Glutamatergic neuron (in vitro differentiated cells): ENCODE measurements around the gene MAN2B2. TPM values are rescaled to one million over a fixed set of nuclear protein-coding genes. Genes with fewer than 3 reads are reported as not detected.

Source experiments
- DNase-seq: peaks from one replicate; pipeline ENCODE4 v3.0.0; 2022
- H3K27ac Mint-ChIP-seq: one replicate; pipeline ENCODE4 v1.8.0; 2020; ENCODE audit warnings: mild to moderate bottlenecking, mixed read lengths, inconsistent platforms; ENCODE audit not compliant: unreplicated experiment
- H3K27me3 Mint-ChIP-seq: one replicate; pipeline ENCODE4 v1.8.0; 2020; ENCODE audit warnings: mild to moderate bottlenecking, moderate library complexity, mixed read lengths, inconsistent platforms; ENCODE audit not compliant: unreplicated experiment
- H3K36me3 Mint-ChIP-seq: one replicate; pipeline ENCODE4 v1.8.0; 2020; ENCODE audit warnings: mild to moderate bottlenecking, mixed read lengths, inconsistent platforms; ENCODE audit not compliant: unreplicated experiment
- H3K4me1 Mint-ChIP-seq: one replicate; pipeline ENCODE4 v1.8.0; 2020; ENCODE audit warnings: mild to moderate bottlenecking, low read depth, mixed read lengths, inconsistent platforms; ENCODE audit not compliant: unreplicated experiment
- H3K4me3 Mint-ChIP-seq: one replicate; pipeline ENCODE4 v1.8.0; 2020; ENCODE audit warnings: mild to moderate bottlenecking, mixed read lengths, inconsistent platforms; ENCODE audit not compliant: unreplicated experiment
- H3K9me3 Mint-ChIP-seq: one replicate; pipeline ENCODE4 v1.8.0; 2020; ENCODE audit warnings: mild to moderate bottlenecking, moderate library complexity, mixed read lengths, inconsistent platforms; ENCODE audit not compliant: unreplicated experiment
- total RNA-seq: library from RNA; stranded (reverse); fragmentation: NEBNext Ultra II Directional; extraction: Animal tissue kit (Norgen Biotek cat#: 25700); gene quantifications from one replicate; pipeline ENCODE4 v1.2.1, GENCODE V29; 2021; ENCODE audit not compliant: unreplicated experiment
- TF ChIP-seq, protein P1 (sequence below): fragments of 200-600 bp; sonication (generic); IDR thresholded peaks from one replicate; pipeline ENCODE4 v1.5.0; 2021; ENCODE audit not compliant: partially characterized antibody, unreplicated experiment

MAN2B2 gene
- total RNA-seq, 1 donor from 2014 or later = 15.5 TPM

DNA sequence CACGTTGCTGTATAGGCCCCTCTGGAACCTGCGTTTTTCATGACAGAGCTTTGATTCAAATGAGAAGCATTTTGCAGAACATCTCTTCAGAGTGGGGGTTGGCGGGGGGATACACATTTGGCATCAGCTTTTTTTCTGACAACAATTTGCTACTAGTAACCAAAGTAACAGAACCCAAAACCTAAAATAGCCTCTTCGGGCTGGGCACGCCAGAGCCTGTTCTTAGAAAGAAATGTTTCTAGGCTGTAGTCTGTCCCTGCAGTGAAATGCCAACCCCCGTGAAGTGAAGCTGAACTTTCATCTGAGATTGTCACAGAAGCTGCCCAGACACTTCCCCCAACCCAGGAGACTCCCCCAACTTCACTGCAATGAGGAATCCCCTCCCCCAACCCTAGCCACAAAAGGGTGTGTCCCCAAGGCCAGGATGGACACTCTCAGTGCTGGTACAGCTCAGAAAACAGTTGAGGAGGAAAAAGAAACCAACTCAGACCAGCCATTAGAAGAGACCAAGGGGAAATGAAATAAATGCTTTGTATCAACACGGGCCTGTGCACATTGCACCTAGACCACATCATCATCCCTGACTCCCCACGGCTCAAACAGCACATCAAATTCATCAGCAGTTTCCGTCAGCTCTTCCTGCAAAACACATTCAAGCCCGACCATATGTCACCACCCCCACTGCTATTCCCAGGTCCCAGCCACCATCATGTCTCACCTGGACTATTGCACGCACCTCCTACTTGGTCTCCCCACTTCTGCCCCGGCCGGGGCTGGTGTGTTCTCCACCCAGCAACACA is 8.4 kb upstream of the MAN2B2 start:
- Mint-ChIP-seq H3K4me3 (no peak overlapping the region), H3K27ac (no peak overlapping the region), H3K27me3 (peaks cover 25% of the 10 kb centered on the region), H3K36me3 (peaks cover 12% of the 10 kb centered on the region), H3K4me1 (peaks cover 4% of the 10 kb centered on the region), H3K9me3 (peaks cover 6% of the 10 kb centered on the region)
- DNase-seq = no peak
- TF ChIP-seq, protein P1, sequence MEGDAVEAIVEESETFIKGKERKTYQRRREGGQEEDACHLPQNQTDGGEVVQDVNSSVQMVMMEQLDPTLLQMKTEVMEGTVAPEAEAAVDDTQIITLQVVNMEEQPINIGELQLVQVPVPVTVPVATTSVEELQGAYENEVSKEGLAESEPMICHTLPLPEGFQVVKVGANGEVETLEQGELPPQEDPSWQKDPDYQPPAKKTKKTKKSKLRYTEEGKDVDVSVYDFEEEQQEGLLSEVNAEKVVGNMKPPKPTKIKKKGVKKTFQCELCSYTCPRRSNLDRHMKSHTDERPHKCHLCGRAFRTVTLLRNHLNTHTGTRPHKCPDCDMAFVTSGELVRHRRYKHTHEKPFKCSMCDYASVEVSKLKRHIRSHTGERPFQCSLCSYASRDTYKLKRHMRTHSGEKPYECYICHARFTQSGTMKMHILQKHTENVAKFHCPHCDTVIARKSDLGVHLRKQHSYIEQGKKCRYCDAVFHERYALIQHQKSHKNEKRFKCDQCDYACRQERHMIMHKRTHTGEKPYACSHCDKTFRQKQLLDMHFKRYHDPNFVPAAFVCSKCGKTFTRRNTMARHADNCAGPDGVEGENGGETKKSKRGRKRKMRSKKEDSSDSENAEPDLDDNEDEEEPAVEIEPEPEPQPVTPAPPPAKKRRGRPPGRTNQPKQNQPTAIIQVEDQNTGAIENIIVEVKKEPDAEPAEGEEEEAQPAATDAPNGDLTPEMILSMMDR = no peak

DNA sequence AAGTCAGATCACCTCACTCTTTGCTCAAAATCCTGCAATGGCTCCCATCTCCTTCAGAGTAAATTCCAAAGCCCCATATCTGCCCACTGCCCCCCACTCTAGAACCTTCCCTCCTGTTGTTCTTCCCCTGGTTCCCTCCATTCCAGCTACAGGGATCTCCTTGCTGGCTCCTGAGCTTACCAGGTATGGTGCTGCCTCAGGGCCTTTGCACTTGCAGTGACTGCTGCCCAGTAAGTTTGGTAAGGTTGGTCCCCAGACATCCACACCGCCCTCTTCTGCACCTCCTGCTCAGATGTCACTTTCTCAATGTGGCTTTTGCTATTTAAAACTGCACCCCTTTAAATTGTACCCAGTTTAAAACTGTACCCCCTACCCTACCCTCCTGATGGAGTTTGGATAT is 7.8 kb upstream of the MAN2B2 start:
- H3K4me3 Mint-ChIP-seq = no peak overlapping the region
- H3K27me3 Mint-ChIP-seq = peaks cover 20% of the 10 kb centered on the region
- no peak for DNase-seq
- TF ChIP-seq, protein P1 = no peak
- no peak overlapping the region for H3K27ac Mint-ChIP-seq
- peaks cover 12% of the 10 kb centered on the region for H3K36me3 Mint-ChIP-seq
- H3K9me3 Mint-ChIP-seq = peaks cover 6% of the 10 kb centered on the region
- H3K4me1 Mint-ChIP-seq = no peaks in the 10 kb centered on the region

DNA sequence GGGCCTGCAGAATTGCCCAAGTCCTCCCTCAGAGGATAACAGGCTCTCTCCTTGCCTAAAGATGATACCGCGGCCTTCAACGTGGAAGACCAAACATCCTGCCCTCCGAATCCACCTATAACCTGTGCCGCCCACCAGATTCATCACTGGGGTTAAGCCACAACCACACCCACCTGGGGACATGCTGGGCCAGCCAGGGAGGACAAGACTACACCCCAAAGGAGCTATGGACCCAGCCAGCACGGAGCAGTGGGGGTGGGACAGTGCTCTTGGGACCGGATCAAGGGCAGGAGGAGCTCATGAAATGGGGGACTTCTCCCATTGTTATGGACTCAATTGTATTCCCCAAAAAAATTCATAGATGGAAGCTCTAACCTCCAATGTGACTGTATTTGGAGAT is 6.8 kb upstream of the MAN2B2 start:
- TF ChIP-seq, protein P1 = no peak
- Mint-ChIP-seq H3K4me3 (no peak overlapping the region), H3K27me3 (peaks cover 19% of the 10 kb centered on the region), H3K27ac (no peak overlapping the region), H3K4me1 (no peaks in the 10 kb centered on the region), H3K9me3 (peaks cover 3% of the 10 kb centered on the region), H3K36me3 (peaks cover 12% of the 10 kb centered on the region)
- DNase-seq = no peak

DNA sequence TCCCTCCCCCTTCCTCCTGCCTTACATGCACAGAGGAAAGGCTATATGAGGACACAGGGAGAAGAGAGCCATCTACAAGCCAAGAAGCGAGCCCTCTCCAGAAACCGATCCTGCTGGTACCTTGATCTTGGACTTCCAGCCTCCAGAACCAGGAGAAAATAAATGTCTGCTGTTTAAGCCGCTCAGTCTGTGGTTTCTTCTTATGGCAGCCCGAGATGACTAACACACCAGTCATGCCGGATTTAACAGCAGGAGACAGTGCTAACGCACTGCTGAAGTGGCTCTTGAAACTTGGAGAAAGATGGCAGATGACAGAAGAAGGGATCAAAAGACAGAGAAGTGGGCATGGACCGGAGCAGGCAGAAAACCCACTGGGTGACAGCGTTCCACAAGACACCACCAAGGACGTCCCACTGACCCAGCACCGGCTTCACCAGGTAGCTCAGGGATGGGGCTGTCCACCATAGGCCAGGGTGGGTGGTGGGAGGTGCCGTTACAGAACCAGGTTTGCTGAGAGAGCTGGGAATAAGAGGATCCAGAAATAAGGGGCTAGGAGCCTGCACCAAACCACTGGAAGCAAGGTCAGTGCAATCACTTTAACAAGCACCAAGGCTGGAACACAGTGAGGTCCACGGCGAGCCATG is 6.2 kb upstream of the MAN2B2 start:
- Mint-ChIP-seq H3K36me3 (peaks cover 12% of the 10 kb centered on the region), H3K4me1 (no peaks in the 10 kb centered on the region), H3K4me3 (no peak overlapping the region), H3K9me3 (peaks cover 3% of the 10 kb centered on the region), H3K27ac (no peak overlapping the region), H3K27me3 (peaks cover 19% of the 10 kb centered on the region)
- no peak for DNase-seq
- TF ChIP-seq, protein P1 = no peak

DNA sequence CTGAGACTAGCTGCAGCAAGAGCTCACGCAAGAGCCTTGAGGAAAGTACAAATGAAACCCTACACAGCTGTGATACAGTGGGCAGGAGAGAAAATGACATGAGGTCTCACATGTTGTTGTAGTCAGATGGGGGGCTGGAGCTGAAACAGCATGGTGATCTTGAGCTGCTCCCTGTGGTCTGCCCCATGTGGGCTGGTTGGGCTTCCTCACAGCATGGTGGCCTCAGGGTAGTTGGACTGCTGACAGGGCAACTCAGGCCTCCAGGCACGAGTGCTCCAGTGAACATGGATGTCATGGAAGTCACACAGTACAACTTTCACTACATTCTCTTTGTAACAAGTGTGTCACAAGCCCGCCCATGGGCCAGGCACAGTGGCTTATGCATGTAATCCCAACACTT is 3.4 kb upstream of the MAN2B2 start:
- Mint-ChIP-seq H3K4me1 (no peaks in the 10 kb centered on the region), H3K27me3 (peaks cover 7% of the 10 kb centered on the region), H3K36me3 (peaks cover 6% of the 10 kb centered on the region), H3K27ac (no peak overlapping the region), H3K9me3 (peaks cover 1% of the 10 kb centered on the region), H3K4me3 (no peak overlapping the region)
- no peak for DNase-seq
- TF ChIP-seq, protein P1 = no peak
